Activated naive CD4-positive, alpha-beta T cell treated with anti-CD3 and anti-CD28 coated beads for 36 hours (primary cell): ENCODE measurements around the gene GPAT3. TPM values are rescaled to one million over a fixed set of nuclear protein-coding genes. Genes with fewer than 3 reads are reported as not detected.

Source experiments
- CTCF ChIA-PET: fragments of 350-600 bp; sonication (Branson Sonifier 250); formaldehyde crosslinking; loops from one replicate; lab custom pipeline; 2021; ENCODE audit warnings: antibody characterized with exemption; lab: Charles Lee
- DNase-seq: peaks from one replicate; pipeline ENCODE4 v3.0.0-alpha.2; 2020
- H3K27ac Mint-ChIP-seq: one replicate; pipeline ENCODE4 v1.8.0; 2021; ENCODE audit warnings: mild to moderate bottlenecking, mixed read lengths
- H3K27me3 Mint-ChIP-seq: one replicate; pipeline ENCODE4 v1.8.0; 2021; ENCODE audit warnings: low read depth, mixed read lengths
- H3K36me3 Mint-ChIP-seq: one replicate; pipeline ENCODE4 v1.8.0; 2021; ENCODE audit warnings: low read depth, mixed read lengths
- H3K4me1 Mint-ChIP-seq: one replicate; pipeline ENCODE4 v1.8.0; 2021; ENCODE audit warnings: low read depth, mixed read lengths
- H3K4me3 Mint-ChIP-seq: one replicate; pipeline ENCODE4 v1.8.0; 2021; ENCODE audit warnings: mild to moderate bottlenecking, moderate library complexity, mixed read lengths
- H3K9me3 Mint-ChIP-seq: one replicate; pipeline ENCODE4 v1.8.0; 2021; ENCODE audit warnings: mixed read lengths
- intact Hi-C: fragments of 100-400 bp; cut with micrococcal nuclease; formaldehyde crosslinking; loops from one replicate; pipeline ENCODE4 v1.15.1; 2023
- total RNA-seq, 2 experiments: library from RNA; stranded (reverse); gene quantifications; one replicate each; pipeline ENCODE4 v1.2.3, GENCODE V29; 2021

The GPAT3 gene
- total RNA-seq, 2 experiments from 2014 or later = 2.0 to 3.1 TPM

GRCh38 chr4:83581411-83582288 lies 45.7 kb downstream of the GPAT3 start:
- no peaks in the 10 kb centered on the region for H3K9me3 Mint-ChIP-seq

DNA sequence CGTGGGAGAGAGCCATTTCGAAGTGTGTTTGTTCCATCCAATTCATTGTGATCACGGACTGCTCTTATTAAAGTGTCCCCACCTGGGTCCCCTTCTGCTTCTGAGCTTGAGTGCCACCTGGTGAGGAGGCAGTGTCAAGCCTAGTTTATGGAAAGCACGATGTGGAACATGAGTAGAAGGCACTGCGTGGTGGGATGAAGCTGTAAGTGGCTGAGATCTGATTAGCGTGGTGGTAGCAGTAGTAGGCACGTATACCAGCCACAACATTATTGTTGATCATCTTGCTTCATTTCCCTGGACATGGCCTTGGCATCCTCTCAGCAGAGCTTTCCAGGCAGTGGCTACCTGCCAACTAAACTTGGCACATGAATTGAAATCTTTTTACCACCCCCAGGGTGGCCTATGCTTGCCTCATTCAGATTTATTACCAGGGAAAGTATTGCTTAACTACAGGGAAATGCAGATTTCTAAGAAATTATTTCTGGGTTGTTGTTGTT lies 46.4 kb downstream of the GPAT3 start:
- CTCF ChIA-PET = no interaction called here
- no peaks in the 10 kb centered on the region for H3K36me3 Mint-ChIP-seq
- H3K4me1 Mint-ChIP-seq = no peaks in the 10 kb centered on the region
- no peak overlapping the region for H3K4me3 Mint-ChIP-seq
- intact Hi-C loops = loop anchor here (1.0 kb wide), 1 partner anchor 73 kb away; no protein-coding TSS in a partner anchor
- H3K9me3 Mint-ChIP-seq = no peaks in the 10 kb centered on the region
- DNase-seq = peak; percentile 8
- no peak overlapping the region for H3K27ac Mint-ChIP-seq
- H3K27me3 Mint-ChIP-seq = no peaks in the 10 kb centered on the region

More at GRCh38 chr4:83581411-83582288, 45.7 kb downstream of the GPAT3 start:
- Mint-ChIP-seq H3K27ac (no peak overlapping the region), H3K27me3 (no peaks in the 10 kb centered on the region), H3K4me3 (no peak overlapping the region), H3K36me3 (no peaks in the 10 kb centered on the region), H3K4me1 (no peaks in the 10 kb centered on the region)
- DNase-seq = no peak
- CTCF ChIA-PET = no interaction called here
- intact Hi-C loops = loop anchor here (1.0 kb wide), 1 partner anchor 72 kb away; no protein-coding TSS in a partner anchor

DNA sequence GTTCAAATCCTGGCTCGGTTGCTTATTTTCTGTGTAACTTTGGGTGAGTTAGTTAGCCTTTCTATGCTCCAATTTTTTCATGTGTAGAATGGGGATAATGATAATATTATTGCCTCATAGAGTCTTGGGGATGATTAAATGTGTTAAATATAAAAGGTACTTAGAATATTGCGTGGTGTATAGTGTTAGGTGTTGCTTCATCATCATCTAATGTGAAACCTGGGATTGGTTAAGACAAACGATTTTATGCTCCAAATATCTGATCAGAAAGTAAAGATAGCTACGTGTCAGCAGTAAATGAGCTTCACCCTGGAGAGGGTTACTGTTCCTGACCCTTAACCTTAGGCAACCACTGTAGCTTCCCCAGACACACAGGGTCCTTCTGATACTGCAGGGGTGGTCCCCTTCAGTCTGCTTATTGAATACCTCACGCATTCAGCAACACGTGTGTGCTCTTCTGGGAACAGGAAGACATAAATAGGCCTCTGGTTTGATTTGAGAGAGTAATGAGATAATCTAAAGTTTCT lies 50.1 kb downstream of the GPAT3 start:
- Mint-ChIP-seq H3K4me1 (no peaks in the 10 kb centered on the region), H3K9me3 (no peaks in the 10 kb centered on the region), H3K4me3 (no peak overlapping the region), H3K36me3 (no peaks in the 10 kb centered on the region), H3K27me3 (no peaks in the 10 kb centered on the region), H3K27ac (no peak overlapping the region)
- DNase-seq = no peak
- intact Hi-C loops = no loop called here
- CTCF ChIA-PET = no interaction called here

DNA sequence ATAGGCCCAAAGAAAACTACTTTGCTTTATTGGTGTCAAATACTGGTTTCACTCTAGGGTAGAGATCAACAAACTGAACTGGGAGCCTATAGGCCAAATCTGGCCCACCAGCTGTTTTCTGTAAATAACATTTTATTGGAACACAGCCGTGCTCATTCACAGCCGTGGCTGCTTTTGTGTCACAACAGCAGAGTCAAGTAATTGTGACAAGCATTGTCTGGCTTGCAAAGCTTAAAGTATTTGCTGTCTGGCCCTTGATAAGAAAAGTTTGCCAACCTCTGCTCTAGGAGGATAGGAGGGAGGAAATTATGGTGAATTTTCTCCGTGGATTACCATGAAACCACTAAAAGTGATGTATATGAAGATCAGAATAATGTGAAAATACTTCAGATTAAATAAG lies 53.4 kb downstream of the GPAT3 start:
- Mint-ChIP-seq H3K9me3 (no peaks in the 10 kb centered on the region), H3K4me3 (no peak overlapping the region), H3K27ac (no peak overlapping the region), H3K27me3 (no peaks in the 10 kb centered on the region), H3K36me3 (peaks cover 2% of the 10 kb centered on the region), H3K4me1 (no peaks in the 10 kb centered on the region)
- intact Hi-C loops = no loop called here
- no peak for DNase-seq
- CTCF ChIA-PET = no interaction called here

DNA sequence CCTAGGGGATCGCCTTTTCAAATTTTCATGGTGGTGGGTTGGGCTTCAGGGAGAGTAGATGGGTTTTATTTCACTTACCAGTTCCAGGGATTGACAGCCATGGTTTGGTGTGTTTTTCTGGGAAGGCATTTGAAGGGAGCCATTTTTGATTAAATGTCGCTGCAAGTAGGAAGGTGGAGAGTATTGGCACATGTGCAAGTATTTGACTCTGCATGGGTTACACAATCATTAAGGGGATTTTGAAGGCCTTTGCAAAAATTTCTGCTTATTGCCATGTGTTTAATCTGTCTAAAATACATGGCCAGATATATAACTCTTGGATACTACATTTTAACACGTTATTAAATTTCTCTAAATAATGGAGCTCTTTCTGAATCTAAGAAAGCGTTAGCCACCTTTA lies 55.1 kb downstream of the GPAT3 start:
- H3K4me1 Mint-ChIP-seq = no peaks in the 10 kb centered on the region
- no peak overlapping the region for H3K27ac Mint-ChIP-seq
- CTCF ChIA-PET = interaction anchor here (0.6 kb wide), 1 partner anchor 92 kb away, joined by 3 read pairs; no protein-coding TSS in a partner anchor
- DNase-seq = no peak
- peaks cover 3% of the 10 kb centered on the region for H3K36me3 Mint-ChIP-seq
- intact Hi-C loops = no loop called here
- no peaks in the 10 kb centered on the region for H3K27me3 Mint-ChIP-seq
- H3K9me3 Mint-ChIP-seq = no peaks in the 10 kb centered on the region
- no peak overlapping the region for H3K4me3 Mint-ChIP-seq

DNA sequence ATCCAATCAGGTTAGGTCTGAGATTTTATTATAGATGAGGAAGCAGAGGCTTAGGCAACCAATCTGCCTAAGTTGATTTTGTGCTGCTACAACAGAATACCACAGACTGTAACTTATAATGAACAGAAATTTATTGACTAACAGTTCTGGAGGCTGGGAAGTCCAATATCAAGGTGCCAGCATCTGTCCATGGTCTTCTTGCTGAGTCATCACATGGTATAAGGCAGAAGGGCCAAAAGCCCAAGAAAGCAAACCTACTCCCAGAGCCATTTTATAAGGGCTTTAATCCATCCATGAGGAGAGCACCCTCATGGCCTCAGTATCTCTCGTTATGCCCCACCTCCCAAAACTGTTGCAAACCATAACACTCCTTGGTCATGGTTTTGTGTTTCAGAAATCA lies 55.8 kb downstream of the GPAT3 start:
- Mint-ChIP-seq H3K9me3 (no peaks in the 10 kb centered on the region), H3K4me1 (no peaks in the 10 kb centered on the region), H3K27ac (no peak overlapping the region), H3K4me3 (no peak overlapping the region), H3K36me3 (peaks cover 3% of the 10 kb centered on the region), H3K27me3 (no peaks in the 10 kb centered on the region)
- no peak for DNase-seq
- CTCF ChIA-PET = no interaction called here
- intact Hi-C loops = no loop called here

GRCh38 chr4:83599183-83599582 lies 63.3 kb downstream of the GPAT3 start:
- intact Hi-C loops = no loop called here
- Mint-ChIP-seq H3K4me1 (no peaks in the 10 kb centered on the region), H3K9me3 (no peaks in the 10 kb centered on the region), H3K4me3 (no peak overlapping the region), H3K36me3 (peaks cover 1% of the 10 kb centered on the region), H3K27ac (no peak overlapping the region), H3K27me3 (no peaks in the 10 kb centered on the region)
- no peak for DNase-seq
- CTCF ChIA-PET = interaction anchor here (0.6 kb wide), 1 partner anchor 81 kb away, joined by 4 read pairs; no protein-coding TSS in a partner anchor

GRCh38 chr4:83603129-83603528 lies 67.2 kb downstream of the GPAT3 start:
- H3K36me3 Mint-ChIP-seq = no peaks in the 10 kb centered on the region
- no peaks in the 10 kb centered on the region for H3K9me3 Mint-ChIP-seq
- CTCF ChIA-PET = no interaction called here
- no peak for DNase-seq
- no peaks in the 10 kb centered on the region for H3K27me3 Mint-ChIP-seq
- intact Hi-C loops = no loop called here
- no peaks in the 10 kb centered on the region for H3K4me1 Mint-ChIP-seq
- no peak overlapping the region for H3K4me3 Mint-ChIP-seq
- no peak overlapping the region for H3K27ac Mint-ChIP-seq

- H3K4me1 Mint-ChIP-seq = no peaks in the 10 kb centered on the region
- intact Hi-C loops = no loop called here
- no peak overlapping the region for H3K27ac Mint-ChIP-seq
These were observed 68.4 kb downstream of the GPAT3 start for GRCh38 chr4:83604321-83604720.

GRCh38 chr4:83605210-83605609 lies 69.3 kb downstream of the GPAT3 start:
- no peaks in the 10 kb centered on the region for H3K9me3 Mint-ChIP-seq
- DNase-seq = no peak
- intact Hi-C loops = no loop called here
- no peaks in the 10 kb centered on the region for H3K4me1 Mint-ChIP-seq
- CTCF ChIA-PET = interaction anchor here (0.5 to 0.6 kb wide), 2 partner anchors 96 to 1697 kb away, joined by 3 read pairs; no protein-coding TSS in a partner anchor
- H3K27ac Mint-ChIP-seq = no peak overlapping the region
- no peak overlapping the region for H3K4me3 Mint-ChIP-seq
- H3K27me3 Mint-ChIP-seq = no peaks in the 10 kb centered on the region
- H3K36me3 Mint-ChIP-seq = no peaks in the 10 kb centered on the region

More at GRCh38 chr4:83604321-83604720, 68.4 kb downstream of the GPAT3 start:
- CTCF ChIA-PET = no interaction called here
- Mint-ChIP-seq H3K36me3 (no peaks in the 10 kb centered on the region), H3K9me3 (no peaks in the 10 kb centered on the region), H3K27me3 (no peaks in the 10 kb centered on the region), H3K4me3 (no peak overlapping the region)
- DNase-seq = no peak

GRCh38 chr4:83605744-83606172 lies 69.8 kb downstream of the GPAT3 start:
- Mint-ChIP-seq H3K9me3 (no peaks in the 10 kb centered on the region), H3K27me3 (no peaks in the 10 kb centered on the region), H3K4me1 (no peaks in the 10 kb centered on the region), H3K36me3 (no peaks in the 10 kb centered on the region), H3K27ac (no peak overlapping the region), H3K4me3 (no peak overlapping the region)
- DNase-seq = no peak
- CTCF ChIA-PET = interaction anchor here (0.6 kb wide), 1 partner anchor 97 kb away, joined by 3 read pairs; no protein-coding TSS in a partner anchor
- intact Hi-C loops = no loop called here

- H3K9me3 Mint-ChIP-seq = no peaks in the 10 kb centered on the region
- CTCF ChIA-PET = interaction anchor here (0.6 kb wide), 1 partner anchor 23 kb away, joined by 4 read pairs; no protein-coding TSS in a partner anchor
- no peaks in the 10 kb centered on the region for H3K36me3 Mint-ChIP-seq
- H3K27ac Mint-ChIP-seq = no peak overlapping the region
- intact Hi-C loops = no loop called here
- no peaks in the 10 kb centered on the region for H3K27me3 Mint-ChIP-seq
- no peaks in the 10 kb centered on the region for H3K4me1 Mint-ChIP-seq
- no peak overlapping the region for H3K4me3 Mint-ChIP-seq
- no peak for DNase-seq
These were observed 70.6 kb downstream of the GPAT3 start for GRCh38 chr4:83606460-83606859.
